Ovary (tissue), 9 donors: Measurements from ENCODE around the gene ADAM12. TPM values are rescaled to one million over a fixed set of nuclear protein-coding genes. Genes with fewer than 3 reads are reported as not detected.
A peak's percentile ranks its signal among the peaks of the same experiment; 100 is the strongest.

Experiments used
- DNase-seq, 5 donors: peaks; one replicate each; pipeline ENCODE4 v3.0.0-alpha.2; 2019 to 2020
- H3K27ac ChIP-seq, 2 donors: fragments of 200-600 bp; one replicate each; pipeline versions ENCODE4 v1.5.1 to v1.8.0; 2019 to 2022
- H3K27me3 ChIP-seq: fragments of 200-600 bp; one replicate; pipeline ENCODE4 v1.8.0; 2022
- H3K36me3 ChIP-seq: fragments of 200-600 bp; sonication (generic); one replicate; pipeline ENCODE4 v1.5.1; 2019
- H3K4me1 ChIP-seq: one replicate; pipeline ENCODE4 v1.8.1; 2013; ENCODE audit warnings: mild to moderate bottlenecking, moderate library complexity; ENCODE audit not compliant: insufficient read depth
- H3K4me3 ChIP-seq: fragments of 200-600 bp; sonication (generic); one replicate; pipeline ENCODE4 v1.5.1; 2017
- H3K9me3 ChIP-seq, 2 donors: fragments of 200-600 bp in 1 of 2; sonication (generic) in 1 of 2; one replicate each; pipeline versions ENCODE4 v1.5.1 to v1.8.1; 2013 to 2019; ENCODE audit warnings: mild to moderate bottlenecking in 1 of 2, moderate library complexity in 1 of 2
- CTCF ChIP-seq, 3 donors: fragments of 450-650 bp in 2 of 3; fragments of 200-600 bp in 1 of 3; IDR thresholded peaks; one replicate each; pipeline versions ENCODE4 v1.5.1 to v1.8.0; 2016 to 2022; ENCODE audit warnings: antibody characterized with exemption in 3 of 3, mild to moderate bottlenecking in 1 of 3
- EP300 ChIP-seq: sonication (generic); formaldehyde crosslinking; IDR thresholded peaks from one replicate; pipeline ENCODE4 v1.6.1; 2017; ENCODE audit warnings: antibody characterized with exemption
- POLR2A ChIP-seq: fragments of 450-650 bp; IDR thresholded peaks from one replicate; pipeline ENCODE4 v1.6.1; 2017; ENCODE audit warnings: antibody characterized with exemption, mild to moderate bottlenecking, moderate library complexity
- WGBS, 3 donors: extraction: QIAGEN DNeasy Blood & Tissue Kit in 1 of 3; methylation state at CpG; one replicate each; pipeline versions ENCODE4 v1.1.5 to v1.1.7; 2013 to 2017; 5-methylcytosine and 5-hydroxymethylcytosine counted together
- intact Hi-C, 4 donors: fragments of 100-400 bp; cut with DNase I; formaldehyde crosslinking; loops; one replicate each; pipeline versions ENCODE4 v1.11.0 to v1.15.1; 2022 to 2023
- polyA plus RNA-seq, 2 donors: library from polyadenylated mRNA; stranded (reverse); fragments of 200-250 nt in 1 of 2; fragments of 350-450 nt in 1 of 2; fragmentation: Illumina TruSeq in 1 of 2; extraction: RNeasy Lipid Tissue Mini Kit (QIAGEN cat#74804) in 1 of 2; gene quantifications; one replicate each; pipeline ENCODE4 v1.2.3, GENCODE V29; 2013 to 2014
- total RNA-seq, 7 donors: library from RNA; depleted of rRNA in 2 of 7; stranded (reverse); fragments of >200 nt in 2 of 7; fragmentation: NEBNext Ultra II Directional in 3 of 7; extraction: Animal tissue kit (Norgen Biotek cat#: 25700) in 3 of 7; gene quantifications; one replicate each; pipeline versions ENCODE4 v1.1.0 to v1.2.4, GENCODE V29; 2016 to 2023
- donor health status: DM: no; HTN: no; CAD: no; lungs with moderate emphysema.
- donor health status: DM: no; HTN: no; CAD: no.
- donor health status: Bipolar disorder and iron deficiency.
- donor health status: DM: yes; HTN: yes; CAD: no.
- donor health status: DM: no; HTN: no; CAD: no.
- donor health status: DM: yes; HTN: yes; CAD: no.

ADAM12 gene
- total and polyA plus RNA-seq, 9 donors: 1.8 to 27.2 (median 10.3) TPM

GRCh38 chr10:126245501-126245900 lies 142.8 kb downstream of the ADAM12 start:
- no peaks in the 10 kb centered on the region for H3K9me3 ChIP-seq
- WGBS, 3 donors: 92 to 98% (median 95%) methylated on average over 4 of the region's 4 CpGs
- no peak overlapping the region for H3K4me3 ChIP-seq
- no peak overlapping the region for H3K27ac ChIP-seq
- no peaks in the 10 kb centered on the region for H3K27me3 ChIP-seq
- intact Hi-C loops: no loop called here
- no peaks in the 10 kb centered on the region for H3K36me3 ChIP-seq
- no peak for TF ChIP-seq CTCF (IDR thresholded peaks at IDR 0.05)
- no peak for TF ChIP-seq POLR2A
- no peak for TF ChIP-seq EP300
- peaks cover 19% of the 10 kb centered on the region for H3K4me1 ChIP-seq
- no peak for DNase-seq

- intact Hi-C loops: no loop called here
- 83 to 96% (median 88%) methylated on average over 5 of the region's 5 CpGs for WGBS, 3 donors
- peaks cover 21% of the 10 kb centered on the region for H3K4me1 ChIP-seq
These were observed 144.3 kb downstream of the ADAM12 start for GRCh38 chr10:126243971-126244370.

GRCh38 chr10:126243306-126243705 lies 145.0 kb downstream of the ADAM12 start:
- no peaks in the 10 kb centered on the region for H3K27me3 ChIP-seq
- DNase-seq: no peak
- intact Hi-C loops: no loop called here
- H3K36me3 ChIP-seq: no peaks in the 10 kb centered on the region
- TF ChIP-seq POLR2A: no peak
- no peak for TF ChIP-seq EP300
- no peak for TF ChIP-seq CTCF (IDR thresholded peaks at IDR 0.05)
- no peak overlapping the region for H3K4me3 ChIP-seq
- H3K9me3 ChIP-seq: no peaks in the 10 kb centered on the region
- peaks cover 21% of the 10 kb centered on the region for H3K4me1 ChIP-seq
- H3K27ac ChIP-seq: peak overlapping the region in 1 of 2 donors; percentile 58

More at GRCh38 chr10:126243971-126244370, 144.3 kb downstream of the ADAM12 start:
- Histone ChIP-seq H3K36me3 (no peaks in the 10 kb centered on the region), H3K4me3 (no peak overlapping the region), H3K27ac (no peak overlapping the region), H3K27me3 (no peaks in the 10 kb centered on the region), H3K9me3 (no peaks in the 10 kb centered on the region)
- TF ChIP-seq EP300 (no peak), POLR2A (no peak), CTCF (IDR thresholded peaks at IDR 0.05) (no peak)
- no peak for DNase-seq

GRCh38 chr10:126242397-126243260 lies 145.6 kb downstream of the ADAM12 start:
- DNase-seq: peak; percentile 73 to 85 (median 80)
- Histone ChIP-seq H3K9me3 (no peaks in the 10 kb centered on the region), H3K36me3 (no peaks in the 10 kb centered on the region), H3K27ac (peak overlapping the region; percentile 14 to 58), H3K4me1 (peaks cover 16% of the 10 kb centered on the region), H3K4me3 (no peak overlapping the region), H3K27me3 (no peaks in the 10 kb centered on the region)
- intact Hi-C loops: no loop called here
- TF ChIP-seq POLR2A: no peak
- TF ChIP-seq EP300: no peak
- TF ChIP-seq CTCF (IDR thresholded peaks at IDR 0.05): no peak
- WGBS, 3 donors: 34 to 50% (median 40%) methylated on average over 13 of the region's 13 CpGs
